GM23248 (cell line): Measurements from ENCODE around the gene SP3. TPM values are rescaled to one million over a fixed set of nuclear protein-coding genes. Genes with fewer than 3 reads are reported as not detected.

Experiments
- DNase-seq: peaks from one replicate; pipeline ENCODE4 v3.0.0-alpha.2; 2015
- H2AFZ ChIP-seq: fragments of 200-600 bp; sonication (generic); 2 replicates; pipeline ENCODE4 v1.6.1; 2016; ENCODE audit warnings: antibody characterized with exemption
- H3F3A ChIP-seq: fragments of 200-600 bp; sonication (generic); 2 replicates; pipeline ENCODE4 v1.6.1; 2016; ENCODE audit warnings: mild to moderate bottlenecking, antibody characterized with exemption, mixed run types; ENCODE audit not compliant: insufficient read depth
- H3K27ac ChIP-seq: fragments of 200-600 bp; sonication (generic); 2 replicates; pipeline ENCODE4 v1.5.1; 2016; ENCODE audit warnings: mild to moderate bottlenecking
- H3K27me3 ChIP-seq: fragments of 200-600 bp; sonication (generic); replicated peaks from 2 replicates; pipeline ENCODE4 v1.6.1; 2016; ENCODE audit warnings: mild to moderate bottlenecking; ENCODE audit not compliant: insufficient read depth
- H3K36me3 ChIP-seq: fragments of 200-600 bp; sonication (generic); 2 replicates; pipeline ENCODE4 v1.6.1; 2016; ENCODE audit warnings: low read depth, mild to moderate bottlenecking
- H3K4me1 ChIP-seq: fragments of 200-600 bp; sonication (generic); 2 replicates; pipeline ENCODE4 v1.6.1; 2016; ENCODE audit warnings: mild to moderate bottlenecking; ENCODE audit not compliant: insufficient read depth
- H3K4me2 ChIP-seq: fragments of 200-600 bp; sonication (generic); one replicate; pipeline ENCODE4 v1.6.1; 2016; ENCODE audit warnings: mild to moderate bottlenecking; ENCODE audit not compliant: unreplicated experiment
- H3K4me3 ChIP-seq: fragments of 200-600 bp; sonication (generic); 2 replicates; pipeline ENCODE4 v1.5.1; 2016; ENCODE audit warnings: mild to moderate bottlenecking
- H3K79me2 ChIP-seq: fragments of 200-600 bp; sonication (generic); 2 replicates; pipeline ENCODE4 v1.6.1; 2016; ENCODE audit warnings: mild to moderate bottlenecking; ENCODE audit not compliant: insufficient read depth
- H3K9ac ChIP-seq: fragments of 200-600 bp; sonication (generic); 2 replicates; pipeline ENCODE4 v1.6.1; 2016; ENCODE audit warnings: mild to moderate bottlenecking
- H3K9me2 ChIP-seq: fragments of 200-600 bp; sonication (generic); 2 replicates; pipeline ENCODE4 v1.6.1; 2016; ENCODE audit warnings: mixed run types, mild to moderate bottlenecking, moderate library complexity; ENCODE audit not compliant: insufficient read depth
- H3K9me3 ChIP-seq: fragments of 200-600 bp; sonication (generic); one replicate; pipeline ENCODE4 v1.6.1; 2017; ENCODE audit warnings: low read depth
- H4K20me1 ChIP-seq: fragments of 200-600 bp; sonication (generic); 2 replicates; pipeline ENCODE4 v1.6.0; 2016; ENCODE audit not compliant: insufficient read depth
- EZH2 ChIP-seq: fragments of 200-600 bp; sonication (generic); IDR thresholded peaks from 2 replicates; pipeline ENCODE4 v1.6.1; 2018; ENCODE audit warnings: antibody characterized with exemption, mild to moderate bottlenecking; ENCODE audit not compliant: insufficient read depth, poor library complexity, severe bottlenecking
- EZH2phosphoT487 ChIP-seq: fragments of 200-600 bp; sonication (generic); IDR thresholded peaks from 2 replicates; pipeline ENCODE4 v1.6.1; 2018; ENCODE audit warnings: antibody characterized with exemption, moderate library complexity, mild to moderate bottlenecking, low read depth; ENCODE audit not compliant: insufficient read depth
- WGBS, 2 experiments: methylation state at CpG; one replicate each; pipeline ENCODE4 v1.1.6; 2015 to 2017; ENCODE audit warnings: low lambda C conversion rate in 2 of 2, low coverage in 1 of 2; ENCODE audit errors: missing lambda C conversion rate in 2 of 2; 5-methylcytosine and 5-hydroxymethylcytosine counted together
- in situ Hi-C: fragments of 300-500 bp; cut with MboI; formaldehyde crosslinking; loops from 2 replicates; pipeline ENCODE4 v1.15.0; 2020
- polyA plus RNA-seq: library from polyadenylated mRNA; unstranded; fragments of >200 nt; fragmentation: Nextera tagmentation; extraction: Ambion mirVana; gene quantifications from 2 replicates; pipeline ENCODE4 v1.2.1, GENCODE V29; 2016
- total RNA-seq: library from RNA; depleted of rRNA; stranded (reverse); fragments of >200 nt; shearing (Covaris generic); gene quantifications from 2 replicates; pipeline ENCODE4 v1.2.3, GENCODE V29; 2014

Gene SP3
- total and polyA plus RNA-seq, 2 experiments from 2014 or later = 27.7 to 78.8 TPM

GRCh38 chr2:173981520-173981919 lies 16.3 kb upstream of the SP3 start:
- WGBS, 2 experiments = 60 to 65% methylated on average over 2 of the region's 2 CpGs
- Histone ChIP-seq H3K4me3 (no peak overlapping the region), H3K27me3 (no peaks in the 10 kb centered on the region), H4K20me1 (no peaks in the 10 kb centered on the region), H3K4me2 (no peak overlapping the region), H3K27ac (no peak overlapping the region), H2AFZ (no peak overlapping the region), H3K79me2 (no peaks in the 10 kb centered on the region), H3K9ac (no peak overlapping the region), H3K36me3 (no peaks in the 10 kb centered on the region), H3K9me2 (no peaks in the 10 kb centered on the region), H3K4me1 (peaks cover 13% of the 10 kb centered on the region), H3F3A (peaks cover 10% of the 10 kb centered on the region), H3K9me3 (no peaks in the 10 kb centered on the region)
- no peak for TF ChIP-seq EZH2phosphoT487
- no peak for TF ChIP-seq EZH2
- in situ Hi-C loops = no loop called here
- no peak for DNase-seq

- Histone ChIP-seq H3K4me2 (no peak overlapping the region), H3K9me2 (no peaks in the 10 kb centered on the region), H3K27me3 (no peaks in the 10 kb centered on the region), H3K79me2 (no peaks in the 10 kb centered on the region), H3K27ac (no peak overlapping the region), H3K4me1 (peaks cover 13% of the 10 kb centered on the region), H3K36me3 (no peaks in the 10 kb centered on the region), H3K9ac (no peak overlapping the region), H3K4me3 (no peak overlapping the region), H3K9me3 (no peaks in the 10 kb centered on the region), H2AFZ (no peak overlapping the region), H3F3A (peaks cover 14% of the 10 kb centered on the region), H4K20me1 (no peaks in the 10 kb centered on the region)
- no peak for TF ChIP-seq EZH2
- no peak for TF ChIP-seq EZH2phosphoT487
- in situ Hi-C loops = no loop called here
- 78 to 84% methylated on average over 3 of the region's 3 CpGs for WGBS, 2 experiments
- peak; percentile 21 for DNase-seq
These were observed 14.7 kb upstream of the SP3 start for GRCh38 chr2:173979751-173980351.

- Histone ChIP-seq H3K4me1 (peaks cover 13% of the 10 kb centered on the region), H3K27ac (no peak overlapping the region), H3K27me3 (no peaks in the 10 kb centered on the region), H3K9me2 (no peaks in the 10 kb centered on the region), H3K9ac (no peak overlapping the region), H3K4me3 (no peak overlapping the region), H4K20me1 (no peaks in the 10 kb centered on the region), H3F3A (peaks cover 14% of the 10 kb centered on the region), H3K4me2 (no peak overlapping the region), H3K79me2 (no peaks in the 10 kb centered on the region), H3K36me3 (no peaks in the 10 kb centered on the region), H3K9me3 (no peaks in the 10 kb centered on the region), H2AFZ (no peak overlapping the region)
- WGBS, 2 experiments = 96 to 100% methylated on average over 1 of the region's 1 CpG
- TF ChIP-seq EZH2phosphoT487 (no peak), EZH2 (no peak)
- in situ Hi-C loops = no loop called here
- DNase-seq = peak; percentile 57
These were observed 13.3 kb upstream of the SP3 start for GRCh38 chr2:173978447-173978846.

GRCh38 chr2:173972636-173973035 lies 7.5 kb upstream of the SP3 start:
- H3K9me3 ChIP-seq = no peaks in the 10 kb centered on the region
- H4K20me1 ChIP-seq = no peaks in the 10 kb centered on the region
- H3K79me2 ChIP-seq = peaks cover 5% of the 10 kb centered on the region
- H3K9ac ChIP-seq = no peak overlapping the region
- TF ChIP-seq EZH2 (no peak), EZH2phosphoT487 (no peak)
- 49 to 53% methylated on average over 3 of the region's 3 CpGs for WGBS, 2 experiments
- no peaks in the 10 kb centered on the region for H3K36me3 ChIP-seq
- peak; percentile 24 for DNase-seq
- no peak overlapping the region for H3K4me3 ChIP-seq
- no peak overlapping the region for H3K27ac ChIP-seq
- no peak overlapping the region for H3K4me2 ChIP-seq
- H3K9me2 ChIP-seq = no peaks in the 10 kb centered on the region
- in situ Hi-C loops = no loop called here
- H2AFZ ChIP-seq = no peak overlapping the region
- H3F3A ChIP-seq = peaks cover 4% of the 10 kb centered on the region; the same call in 1 of the 2 replicates
- peaks cover 13% of the 10 kb centered on the region; the same call in 1 of the 2 replicates for H3K4me1 ChIP-seq
- no peaks in the 10 kb centered on the region for H3K27me3 ChIP-seq
